ENCODE measurements around the gene KREMEN2.

Gene KREMEN2

GRCh38 chr16:2977440-2977839 is 13.4 kb downstream of the KREMEN2 start:
- DNase-seq (ENCODE audit: low read depth, low spot score), result no peak

- DNase-seq (ENCODE audit: low read depth, low spot score), result no peak
These were observed 15.7 kb downstream of the KREMEN2 start for GRCh38 chr16:2979669-2980226.

GRCh38 chr16:2980227-2981176 is 16.4 kb downstream of the KREMEN2 start, which contains the start of gene PKMYT1:
Gene PKMYT1, minus strand, starts transcription at chr16:2980446. Its CDS starts 789 bp downstream, at chr16:2979657.
- no peak for DNase-seq (ENCODE audit: low read depth, low spot score)

GRCh38 chr16:2981177-2981898 is 17.3 kb downstream of the KREMEN2 start:
- no peak for DNase-seq (ENCODE audit: low read depth, low spot score)

GRCh38 chr16:2981899-2982250 is 17.8 kb downstream of the KREMEN2 start:
- DNase-seq (ENCODE audit: low read depth, low spot score), result no peak

GRCh38 chr16:2982402-2982801 is 18.3 kb downstream of the KREMEN2 start:
- no peak for DNase-seq (ENCODE audit: low read depth, low spot score)

GRCh38 chr16:2983706-2984136 is 19.6 kb downstream of the KREMEN2 start:
- no peak for DNase-seq (ENCODE audit: low read depth, low spot score)

GRCh38 chr16:2985462-2985861 is 21.4 kb downstream of the KREMEN2 start:
- no peak for DNase-seq (ENCODE audit: low read depth, low spot score)

GRCh38 chr16:2985893-2986355 is 21.8 kb downstream of the KREMEN2 start:
- no peak for DNase-seq (ENCODE audit: low read depth, low spot score)

- DNase-seq (ENCODE audit: low read depth, low spot score), result no peak
These were observed 22.6 kb downstream of the KREMEN2 start for GRCh38 chr16:2986623-2987188.

GRCh38 chr16:2987286-2987685 is 23.2 kb downstream of the KREMEN2 start:
- no peak for DNase-seq (ENCODE audit: low read depth, low spot score)

GRCh38 chr16:2987833-2988232 is 23.8 kb downstream of the KREMEN2 start:
- no peak for DNase-seq (ENCODE audit: low read depth, low spot score)

- no peak for DNase-seq (ENCODE audit: low read depth, low spot score)
These were observed 24.6 kb downstream of the KREMEN2 start for GRCh38 chr16:2988590-2989099.

- DNase-seq (ENCODE audit: low read depth, low spot score), result no peak
These were observed 26.8 kb downstream of the KREMEN2 start for GRCh38 chr16:2990891-2991290.

- DNase-seq (ENCODE audit: low read depth, low spot score), result no peak
These were observed 27.6 kb downstream of the KREMEN2 start for GRCh38 chr16:2991566-2992261.

GRCh38 chr16:2992383-2993081 is 28.5 kb downstream of the KREMEN2 start:
- no peak for DNase-seq (ENCODE audit: low read depth, low spot score)

- no peak for DNase-seq (ENCODE audit: low read depth, low spot score)
These were observed 32.2 kb downstream of the KREMEN2 start for GRCh38 chr16:2996298-2996697.

GRCh38 chr16:2999929-3000328 is 35.9 kb downstream of the KREMEN2 start:
- DNase-seq (ENCODE audit: low read depth, low spot score), result no peak

GRCh38 chr16:3000540-3000939 is 36.5 kb downstream of the KREMEN2 start:
- no peak for DNase-seq (ENCODE audit: low read depth, low spot score)

GRCh38 chr16:3001316-3001715 is 37.2 kb downstream of the KREMEN2 start:
- no peak for DNase-seq (ENCODE audit: low read depth, low spot score)

All from iPS DF 19.7 (cell line).